ENCODE results near the gene SASS6.

Gene SASS6

GRCh38 chr1:100131623-100132022 lies 1.1 kb downstream of the SASS6 start:
- no peak overlapping the region for H3K27ac ChIP-seq
- H3K27me3 ChIP-seq: no peaks in the 10 kb centered on the region
- no peaks in the 10 kb centered on the region for H3K9me3 ChIP-seq
- H3K4me3 ChIP-seq: peak overlapping the region; percentile 67 to 90
- no peak for TF ChIP-seq CTCF (IDR thresholded peaks at IDR 0.05)
- H3K36me3 ChIP-seq: no peaks in the 10 kb centered on the region
- intact Hi-C loops (cut with DNase I; ENCODE audit: low total_unique reads): no loop called here
- H3K4me1 ChIP-seq: peaks cover 0 to 26% (median 17%) of the 10 kb centered on the region in 4 donors
- no peak for DNase-seq

GRCh38 chr1:100130552-100131077 lies 2.1 kb downstream of the SASS6 start:
- intact Hi-C loops (cut with DNase I; ENCODE audit: low total_unique reads): no loop called here
- no peak for TF ChIP-seq CTCF (IDR thresholded peaks at IDR 0.05)
- DNase-seq: no peak
- Histone ChIP-seq H3K27ac (no peak overlapping the region), H3K27me3 (no peaks in the 10 kb centered on the region), H3K4me3 (no peak overlapping the region), H3K36me3 (no peaks in the 10 kb centered on the region), H3K4me1 (peaks cover 0 to 26% (median 17%) of the 10 kb centered on the region in 4 donors), H3K9me3 (no peaks in the 10 kb centered on the region)

GRCh38 chr1:100127226-100127625 lies 5.5 kb downstream of the SASS6 start:
- Histone ChIP-seq H3K4me1 (peaks cover 0 to 8% (median 6%) of the 10 kb centered on the region in 4 donors), H3K36me3 (no peaks in the 10 kb centered on the region), H3K9me3 (no peaks in the 10 kb centered on the region), H3K27ac (no peak overlapping the region), H3K4me3 (no peak overlapping the region), H3K27me3 (no peaks in the 10 kb centered on the region)
- DNase-seq: no peak
- no peak for TF ChIP-seq CTCF (IDR thresholded peaks at IDR 0.05)
- intact Hi-C loops (cut with DNase I; ENCODE audit: low total_unique reads): no loop called here

- Histone ChIP-seq H3K27ac (no peak overlapping the region), H3K4me1 (no peaks in the 10 kb centered on the region), H3K36me3 (peaks cover 0 to 9% (median 2%) of the 10 kb centered on the region in 3 donors), H3K27me3 (no peaks in the 10 kb centered on the region), H3K4me3 (no peak overlapping the region), H3K9me3 (no peaks in the 10 kb centered on the region)
- intact Hi-C loops (cut with DNase I; ENCODE audit: low total_unique reads): no loop called here
- no peak for DNase-seq
- no peak for TF ChIP-seq CTCF (IDR thresholded peaks at IDR 0.05)
Measured at GRCh38 chr1:100122177-100122576, 10.6 kb downstream of the SASS6 start.

GRCh38 chr1:100115524-100115923 lies 17.2 kb downstream of the SASS6 start:
- Histone ChIP-seq H3K4me1 (no peaks in the 10 kb centered on the region), H3K27ac (no peak overlapping the region), H3K4me3 (no peak overlapping the region), H3K9me3 (no peaks in the 10 kb centered on the region), H3K36me3 (peaks cover 0 to 10% (median 9%) of the 10 kb centered on the region in 3 donors), H3K27me3 (no peaks in the 10 kb centered on the region)
- intact Hi-C loops (cut with DNase I; ENCODE audit: low total_unique reads): no loop called here
- no peak for DNase-seq
- no peak for TF ChIP-seq CTCF (IDR thresholded peaks at IDR 0.05)

Data from tibial artery (tissue), 4 donors.